Measurements from ENCODE around the gene MAST4. TPM values are rescaled to one million over a fixed set of nuclear protein-coding genes. Genes with fewer than 3 reads are reported as not detected.
"Not testable (repeated sequence)": the region's sequence is repeated elsewhere in the genome, so short reads cannot be mapped to it uniquely, and the experiment has no call there.

Gene MAST4
- total RNA-seq, 1 donor from 2014 or later: 26.8 TPM

DNA sequence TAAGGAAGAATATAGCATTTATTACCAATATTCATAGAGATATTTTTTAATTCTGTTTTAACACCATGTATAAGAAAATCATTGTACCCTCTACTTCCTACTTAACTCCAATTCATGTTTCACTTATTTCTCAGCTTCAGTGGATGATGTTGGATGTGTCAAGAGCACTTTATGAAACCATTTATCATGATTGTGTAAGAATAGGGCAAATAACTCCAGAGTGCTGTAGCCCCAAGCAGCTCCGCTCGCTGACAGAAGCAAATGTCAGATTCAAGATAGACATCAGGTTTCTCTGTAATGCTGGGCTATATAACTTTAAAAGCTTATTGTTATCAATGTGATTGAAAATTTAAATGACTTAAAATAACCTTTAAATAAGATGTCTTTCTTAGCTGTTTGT, 50.4 kb downstream of the MAST4 start:
- no peak for DNase-seq (ENCODE audit: low read depth in 2 of 2)

DNA sequence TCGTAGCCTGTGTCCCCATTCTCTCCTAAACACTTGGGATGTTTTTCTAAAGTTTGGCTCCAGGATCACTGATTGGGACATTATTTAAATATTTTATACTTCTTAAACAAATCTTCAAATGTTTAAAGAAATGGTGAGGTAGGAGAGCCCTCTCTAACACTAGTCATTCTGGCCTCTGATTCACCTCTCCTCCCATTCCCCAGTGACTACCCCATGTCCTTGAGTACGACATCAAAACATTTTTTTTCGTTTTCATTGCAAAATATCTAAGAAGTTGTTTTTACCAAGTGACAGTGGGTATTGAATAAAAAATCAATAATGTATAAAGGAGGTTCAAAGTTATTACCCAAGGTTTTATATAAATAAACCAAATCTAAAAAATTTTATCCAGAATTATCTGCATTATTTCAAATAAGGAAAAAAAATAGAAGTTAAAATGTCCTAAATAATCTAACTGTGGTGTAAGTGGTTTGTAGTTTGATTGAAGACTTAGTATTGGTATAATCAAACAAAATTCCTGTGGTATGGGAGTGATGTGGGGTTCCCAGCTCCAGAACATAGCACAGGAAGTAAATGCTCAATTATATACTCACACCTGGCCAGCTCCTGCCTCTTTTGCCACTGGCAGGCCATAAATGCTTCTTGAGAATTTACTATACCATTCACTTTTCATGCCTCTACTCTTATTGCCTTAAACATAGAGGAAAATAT, 51.1 kb downstream of the MAST4 start:
- DNase-seq (ENCODE audit: low read depth in 2 of 2): no peak

DNA sequence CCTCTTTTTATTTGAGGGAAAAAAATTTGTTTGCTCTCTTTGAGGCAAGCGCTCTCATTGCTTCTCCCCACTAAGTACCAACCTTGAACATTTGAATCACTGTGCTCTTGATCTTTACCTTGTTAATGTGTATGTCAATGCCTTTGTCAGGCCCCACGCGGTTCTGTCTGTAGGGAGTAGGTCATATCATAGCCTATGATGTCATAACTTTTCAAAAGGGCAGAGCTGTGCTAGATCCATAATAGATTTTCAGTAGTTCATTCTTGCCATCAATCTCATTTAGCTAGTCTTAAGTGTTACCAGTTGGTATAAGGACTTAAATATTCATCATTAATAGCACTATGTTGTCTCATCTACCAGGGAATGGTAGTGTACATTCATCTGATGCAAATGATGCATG, 56.6 kb downstream of the MAST4 start:
- DNase-seq (ENCODE audit: low read depth in 2 of 2): no peak

DNA sequence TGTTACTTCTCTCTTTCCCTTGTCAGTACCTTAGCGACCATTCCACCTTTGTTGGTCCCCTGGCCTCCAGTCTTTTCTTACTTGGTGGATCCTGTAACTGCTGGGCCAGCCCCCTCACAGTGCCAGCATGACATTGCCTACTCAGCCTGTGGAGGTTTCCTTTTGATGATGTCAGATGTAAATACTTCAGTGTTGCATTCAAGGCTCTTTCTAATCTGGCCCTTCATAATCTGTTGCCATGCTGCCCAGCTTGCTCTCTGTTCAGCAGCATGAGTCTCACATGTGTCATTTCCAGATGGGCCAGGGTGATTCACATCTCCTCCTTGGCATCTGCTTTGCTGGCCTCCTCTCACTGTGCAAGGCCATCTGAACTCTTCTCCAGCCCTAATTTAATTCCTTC, 57.1 kb downstream of the MAST4 start:
- peak in 1 of 2 donors; percentile 55 for DNase-seq (ENCODE audit: low read depth in 2 of 2)

DNA sequence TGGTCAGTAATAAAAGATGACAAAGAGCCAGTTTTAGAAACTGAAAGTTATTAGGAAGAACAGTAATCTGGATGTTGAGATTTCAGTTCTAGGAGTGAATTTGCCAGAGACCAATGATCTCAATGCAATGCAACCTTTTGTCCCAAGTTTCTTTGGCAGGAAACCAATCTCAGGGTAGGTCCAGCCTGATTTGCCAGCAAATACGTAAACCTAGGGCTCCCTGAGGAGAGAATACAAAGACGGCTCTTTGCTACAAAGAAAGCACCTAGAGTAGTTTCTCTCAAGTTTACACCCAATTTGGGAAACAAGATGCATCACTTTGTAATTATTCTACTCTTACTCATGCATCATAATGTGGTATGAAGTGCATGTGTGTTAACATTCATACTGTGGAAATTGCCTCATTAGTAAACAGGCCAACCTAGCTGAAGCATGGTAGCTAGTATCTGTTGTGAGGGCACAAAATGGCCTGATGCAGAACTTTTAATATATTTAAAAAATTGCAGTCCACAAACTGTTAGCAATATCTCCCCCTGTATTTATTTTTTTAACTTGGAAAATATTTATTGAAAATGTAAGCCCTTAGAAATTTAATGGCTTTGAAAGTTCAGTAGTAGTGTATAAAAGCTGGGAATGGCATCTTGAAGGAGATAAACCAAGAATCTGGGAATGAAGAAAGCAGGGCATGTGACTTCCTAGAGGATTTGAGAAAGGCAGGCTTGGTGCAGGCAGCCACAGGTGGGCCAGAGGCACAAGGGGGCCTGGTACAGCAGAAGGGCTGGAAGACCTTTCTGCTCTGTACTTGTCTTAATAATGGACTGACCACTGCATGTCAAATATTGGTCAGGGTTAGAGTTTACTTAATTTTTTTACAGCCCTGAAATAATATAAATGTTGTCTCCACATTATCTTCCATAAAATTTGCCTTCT, 59.5 kb downstream of the MAST4 start:
- no peak for DNase-seq (ENCODE audit: low read depth in 2 of 2)

DNA sequence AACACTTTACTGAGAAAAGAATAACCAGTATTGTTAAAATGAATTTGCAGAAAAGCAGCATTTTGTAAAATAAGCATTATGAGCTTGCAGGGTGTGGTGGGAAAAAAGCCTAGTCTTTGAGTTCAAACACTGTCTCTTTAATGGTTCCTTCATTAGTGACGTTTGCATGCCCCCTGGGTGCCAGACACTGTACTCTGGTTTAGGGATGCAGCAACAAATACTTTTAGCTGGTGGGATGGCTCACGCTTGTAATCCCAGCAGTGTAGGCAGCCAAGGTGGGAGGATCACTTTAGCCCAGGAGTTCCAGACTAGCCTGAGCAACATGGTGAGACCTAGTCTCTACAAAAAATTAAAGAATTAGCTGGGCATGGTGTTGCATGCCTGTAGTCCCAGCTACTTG, 62.3 kb downstream of the MAST4 start:
- DNase-seq (ENCODE audit: low read depth in 2 of 2): no peak

DNA sequence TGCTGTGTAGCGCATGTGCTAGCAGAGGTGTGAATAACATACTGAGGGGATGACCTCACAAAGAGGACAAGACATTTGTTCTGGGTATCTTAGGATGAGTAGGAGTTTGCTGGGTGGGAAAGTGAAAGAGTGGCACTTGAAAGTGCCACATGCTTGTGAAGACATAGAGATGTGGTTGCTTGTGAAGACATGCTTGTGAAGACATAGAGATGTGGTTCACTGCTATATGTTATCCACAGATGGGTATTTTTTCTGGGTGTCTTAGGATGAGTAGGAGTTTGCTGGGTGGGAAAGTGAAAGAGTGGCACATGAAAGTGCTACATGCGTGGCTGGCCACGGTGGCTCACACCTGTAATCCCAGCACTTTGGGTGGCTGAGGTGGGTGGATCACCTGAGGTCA, 63.6 kb downstream of the MAST4 start:
- DNase-seq (ENCODE audit: low read depth in 2 of 2): no peak

DNA sequence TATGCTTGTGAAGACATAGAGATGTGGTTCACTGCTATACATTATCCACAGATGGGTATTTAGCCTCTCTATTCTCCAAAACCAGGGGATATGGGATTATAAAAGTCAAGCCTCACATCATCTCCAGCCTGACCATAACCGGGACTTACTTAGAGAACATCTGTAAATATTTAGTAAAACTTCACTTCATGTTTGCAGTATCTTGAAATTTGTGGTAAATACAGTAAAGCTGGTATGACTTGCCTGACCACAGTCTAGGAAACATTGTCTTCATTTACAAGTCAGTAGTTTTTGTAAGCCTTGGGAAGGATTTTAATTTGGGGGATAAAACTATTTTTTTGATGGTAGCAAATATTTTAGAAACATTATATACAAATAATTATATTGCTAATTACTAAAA, 64.2 kb downstream of the MAST4 start:
- DNase-seq (ENCODE audit: low read depth in 2 of 2): no peak

DNA sequence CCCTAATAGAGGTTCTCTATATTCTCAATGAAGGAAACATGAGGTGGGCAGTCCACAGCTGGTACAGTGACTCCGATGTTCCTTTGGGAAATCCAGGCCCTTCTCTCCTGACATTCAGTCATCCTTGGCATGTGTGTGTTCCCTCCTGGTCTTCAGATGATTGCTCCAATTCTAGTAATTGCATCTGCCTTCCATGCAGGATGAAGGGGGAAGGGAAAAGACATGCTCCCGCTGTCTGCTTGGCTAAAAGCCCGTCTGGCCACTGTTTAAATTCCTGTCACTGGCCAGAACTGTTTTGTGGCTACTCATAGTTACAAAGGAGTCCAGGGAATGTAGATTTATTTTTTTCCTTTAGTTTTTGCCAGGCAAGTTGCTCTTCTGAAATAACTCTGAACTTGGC, 65.0 kb downstream of the MAST4 start:
- DNase-seq (ENCODE audit: low read depth in 2 of 2): no peak

DNA sequence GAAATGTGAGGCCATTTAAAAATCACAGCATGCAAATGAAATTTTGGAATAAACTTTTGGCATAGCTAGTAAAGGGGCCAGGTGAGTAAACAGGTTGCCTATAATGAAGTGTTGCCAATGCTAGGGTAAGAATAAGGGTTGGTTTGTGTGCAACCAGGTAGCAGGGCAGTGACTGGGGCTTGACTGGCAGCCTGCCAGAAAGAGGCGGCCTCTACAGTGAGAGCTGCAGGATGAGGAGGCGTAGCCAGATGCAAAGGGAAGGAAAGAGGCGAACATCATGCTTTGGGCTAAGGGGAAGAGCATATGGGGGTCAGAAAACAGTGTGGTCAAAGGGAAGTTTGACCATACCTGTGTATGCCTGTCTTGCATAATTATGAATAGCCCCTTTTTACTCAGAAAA, 70.6 kb downstream of the MAST4 start:
- DNase-seq (ENCODE audit: low read depth in 2 of 2): peak in 1 of 2 donors; percentile 3

DNA sequence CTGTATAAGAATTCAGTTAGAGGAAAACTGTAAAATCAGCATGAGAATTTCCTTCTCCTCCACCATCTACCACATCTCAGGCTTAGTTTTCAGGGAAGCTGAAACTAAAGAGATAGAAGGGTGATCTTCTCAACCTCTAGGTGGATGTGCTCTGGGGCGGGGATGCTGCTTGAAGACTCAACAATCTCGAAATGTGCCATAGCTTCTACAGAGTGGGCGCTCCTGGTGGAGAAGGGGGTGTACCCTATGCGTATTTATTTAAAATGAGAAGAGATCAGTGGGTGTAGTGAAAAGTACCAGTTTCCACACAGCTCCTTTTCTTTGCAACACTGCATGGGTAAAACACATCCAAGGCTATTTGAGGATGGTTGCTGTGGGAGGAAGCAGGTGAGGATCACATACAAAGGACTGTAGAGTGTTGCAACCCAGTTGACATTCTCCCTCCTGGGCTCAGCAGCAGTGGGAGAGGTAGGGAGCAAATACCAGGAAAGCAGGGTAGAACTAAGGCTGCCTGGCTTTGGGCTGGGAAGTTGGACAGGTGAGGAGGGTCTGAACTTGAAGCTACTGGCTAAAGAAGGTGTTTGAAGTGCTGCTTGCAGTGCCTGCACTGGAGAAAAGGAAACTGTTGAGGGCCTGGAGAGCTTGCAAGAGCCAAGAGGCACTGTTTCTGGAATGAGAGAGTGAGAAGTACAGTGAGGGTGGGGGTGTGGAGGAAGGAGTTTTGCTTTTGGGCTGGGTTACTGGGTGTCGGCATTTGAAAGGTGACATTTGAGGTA, 73.1 kb downstream of the MAST4 start:
- DNase-seq (ENCODE audit: low read depth in 2 of 2): no peak

DNA sequence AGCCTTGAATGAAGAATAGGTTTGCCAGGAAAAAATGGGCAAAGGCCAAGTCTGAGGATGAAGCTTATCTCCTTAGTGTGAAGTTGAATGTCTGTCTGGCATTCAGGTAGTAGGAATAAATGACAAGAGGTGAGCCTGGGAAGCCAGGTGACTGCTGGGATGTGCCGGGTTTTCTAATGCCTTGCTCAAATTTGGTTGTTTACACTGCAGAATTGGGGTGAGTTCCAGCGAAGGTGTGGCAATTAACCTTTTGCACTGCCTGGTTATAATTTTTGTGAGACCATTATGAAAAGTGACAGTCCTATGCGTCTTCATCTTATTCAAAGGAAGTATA, 73.6 kb downstream of the MAST4 start:
- DNase-seq (ENCODE audit: low read depth in 2 of 2): no peak

DNA sequence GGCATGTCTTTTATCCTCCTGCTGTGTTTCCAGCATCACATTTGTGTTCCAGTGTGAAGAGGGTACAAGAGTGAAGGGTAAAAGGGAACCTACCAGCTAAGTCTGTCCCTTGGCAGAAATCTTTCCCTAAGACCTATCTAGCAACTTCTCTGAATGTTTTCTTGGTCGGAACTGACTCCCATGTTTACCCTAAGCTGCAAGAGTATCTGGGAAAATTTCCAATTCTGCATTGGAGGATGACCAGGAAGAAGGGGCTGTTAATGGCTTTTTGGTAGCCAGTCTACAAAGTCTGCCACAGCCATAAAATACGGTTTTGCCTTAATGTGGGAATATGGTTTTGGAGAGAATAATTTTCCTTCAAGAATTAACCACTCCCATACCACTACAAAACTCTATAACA, 75.1 kb downstream of the MAST4 start:
- no peak for DNase-seq (ENCODE audit: low read depth in 2 of 2)

DNA sequence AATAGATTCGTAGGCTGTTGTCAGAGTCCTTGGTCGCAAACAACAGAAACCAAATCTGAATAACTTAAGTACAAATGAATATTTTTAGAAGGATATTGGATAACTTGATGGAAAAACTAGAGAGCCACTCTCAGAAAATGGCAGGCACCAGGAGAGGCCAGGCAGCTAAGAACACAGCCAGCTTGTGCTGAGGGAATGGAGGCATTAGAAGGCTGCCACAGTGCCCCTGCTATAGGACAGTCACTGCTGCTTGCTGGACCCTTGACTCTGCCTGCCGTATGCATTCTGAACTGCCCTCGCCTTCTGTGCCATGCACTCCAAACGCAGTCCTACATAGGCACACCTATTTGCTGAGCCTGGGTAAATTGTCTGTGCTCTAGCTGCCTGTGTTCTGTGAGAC, 78.6 kb downstream of the MAST4 start:
- no peak for DNase-seq (ENCODE audit: low read depth in 2 of 2)

DNA sequence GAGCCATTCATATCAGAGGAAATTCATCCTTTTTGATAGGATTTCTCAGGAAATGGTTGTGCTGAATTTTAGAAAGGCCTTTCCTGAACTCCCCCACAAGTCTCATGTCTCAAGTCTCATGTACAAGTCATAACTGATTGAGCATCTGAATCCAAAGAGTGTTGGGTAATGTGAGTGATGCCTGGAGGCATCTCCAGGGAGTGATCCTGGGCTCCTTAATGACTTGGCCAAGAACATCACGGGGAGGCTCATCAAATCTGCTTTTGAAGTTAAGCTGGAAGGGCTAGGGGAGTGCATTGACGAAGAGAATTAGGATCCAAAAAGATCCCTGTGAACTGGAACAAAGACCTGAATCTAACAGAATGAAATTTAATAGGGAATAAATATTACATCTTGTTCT, 79.2 kb downstream of the MAST4 start:
- no peak for DNase-seq (ENCODE audit: low read depth in 2 of 2)

DNA sequence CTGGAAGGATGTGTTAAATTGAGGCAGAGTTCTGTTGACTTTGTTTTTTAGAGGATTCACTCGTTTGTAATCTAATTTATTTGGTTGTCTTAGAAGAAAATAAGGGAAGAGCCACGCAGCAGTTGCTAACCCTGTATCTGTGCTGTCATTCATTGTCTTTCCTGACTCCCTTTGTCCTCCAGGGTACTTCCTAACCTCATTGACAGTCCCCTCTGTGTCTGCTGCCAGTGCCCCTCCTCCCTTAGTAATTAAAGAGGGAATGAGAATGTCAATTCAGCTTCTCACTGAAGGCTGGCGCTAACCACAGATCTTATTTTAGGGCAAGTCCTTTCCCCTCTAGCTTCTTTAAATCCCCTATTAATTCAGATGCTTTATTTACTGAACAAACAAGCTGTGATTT, 84.0 kb downstream of the MAST4 start:
- no peak for DNase-seq (ENCODE audit: low read depth in 2 of 2)

DNA sequence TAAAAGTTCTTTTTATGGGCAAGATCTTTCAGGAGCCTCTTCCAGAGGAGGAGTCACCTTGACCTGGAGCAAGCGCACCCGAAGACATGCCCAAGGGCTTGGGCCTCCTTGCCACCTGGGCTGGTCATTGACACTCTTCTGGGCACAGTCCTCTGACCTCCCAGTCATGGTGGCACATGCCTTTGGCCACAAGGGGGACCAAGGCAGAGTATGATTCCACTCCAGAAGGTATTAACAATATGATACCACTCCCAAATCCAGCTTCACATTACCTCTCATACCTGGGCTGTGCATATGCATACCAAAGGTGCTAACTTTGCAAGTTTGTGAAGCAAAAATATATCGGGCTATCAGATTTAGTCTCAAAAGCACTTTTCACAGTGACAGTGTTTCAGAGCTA, 84.6 kb downstream of the MAST4 start:
- DNase-seq (ENCODE audit: low read depth in 2 of 2): no peak

DNA sequence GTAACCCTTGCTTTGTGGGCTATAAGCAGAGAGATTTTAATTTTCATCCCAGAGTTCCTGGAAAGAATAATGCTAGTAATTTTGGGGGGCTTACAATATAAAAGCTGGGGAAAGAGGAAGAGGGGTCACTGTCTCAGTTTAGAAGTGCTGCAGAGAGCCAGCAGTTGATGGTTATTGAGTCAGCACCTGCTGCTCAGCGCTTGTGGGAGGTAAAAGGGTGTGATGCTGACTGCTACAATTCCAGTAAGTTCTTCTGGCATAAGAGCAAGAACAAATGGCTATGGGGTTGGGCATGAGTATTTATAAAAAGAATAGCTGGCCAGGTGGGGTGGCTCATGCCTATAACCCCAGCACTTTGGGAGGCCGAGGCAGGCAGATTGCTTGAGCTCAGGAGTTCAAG, 88.5 kb downstream of the MAST4 start:
- DNase-seq (ENCODE audit: low read depth in 2 of 2): no peak

DNA sequence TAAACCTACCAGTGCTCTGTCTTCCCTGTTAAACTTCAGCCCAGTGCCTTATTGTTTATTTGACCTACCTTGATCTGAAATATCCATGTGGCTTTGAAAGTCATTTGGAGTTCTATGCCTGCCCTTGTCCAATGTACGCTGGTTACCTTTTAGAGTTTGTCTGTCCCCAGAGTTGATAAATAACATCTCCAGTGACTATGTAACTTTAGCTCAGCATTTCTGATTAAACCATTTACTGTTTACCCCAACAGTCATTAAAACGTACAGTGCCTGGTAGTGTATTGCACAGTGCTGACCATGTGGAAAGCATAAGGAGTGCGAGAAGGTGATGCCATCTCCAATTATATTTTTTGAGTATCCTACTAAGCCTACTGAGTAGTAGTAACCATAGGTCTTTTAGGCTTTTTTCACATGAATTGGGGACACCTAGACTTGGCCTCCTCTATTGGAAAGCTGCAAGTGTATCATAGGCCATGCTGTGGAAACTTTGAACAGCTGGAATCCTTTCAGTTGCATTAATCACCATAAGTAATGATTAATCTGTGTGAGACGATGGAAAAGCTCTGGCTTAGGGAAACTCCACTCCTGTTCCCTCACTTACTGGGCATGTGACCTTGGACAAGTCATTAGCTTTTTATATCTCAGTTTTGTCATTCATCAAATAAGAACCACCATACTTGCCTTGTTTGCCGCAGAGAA, 93.5 kb downstream of the MAST4 start:
- no peak for DNase-seq (ENCODE audit: low read depth in 2 of 2)

DNA sequence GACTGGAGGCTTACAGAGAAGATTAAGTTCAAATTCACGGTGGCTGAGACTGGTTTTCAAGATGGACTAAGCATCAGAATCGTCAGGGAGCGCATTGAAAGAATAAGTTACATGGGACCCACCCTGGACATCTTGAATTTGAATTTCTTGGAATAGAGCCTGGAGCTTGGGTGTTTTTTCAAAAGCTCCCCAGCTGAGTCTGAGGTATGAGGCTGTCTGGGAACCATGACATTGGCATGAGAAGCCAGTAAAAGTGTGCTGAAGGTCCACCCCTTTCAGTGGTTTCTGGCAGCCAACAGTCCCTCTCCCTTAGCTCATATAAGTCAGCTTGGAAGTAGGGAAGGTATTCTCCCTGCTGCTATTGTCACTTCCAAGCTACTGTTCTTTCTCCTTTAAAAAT, 97.8 kb downstream of the MAST4 start:
- DNase-seq (ENCODE audit: low read depth in 2 of 2): no peak

DNA sequence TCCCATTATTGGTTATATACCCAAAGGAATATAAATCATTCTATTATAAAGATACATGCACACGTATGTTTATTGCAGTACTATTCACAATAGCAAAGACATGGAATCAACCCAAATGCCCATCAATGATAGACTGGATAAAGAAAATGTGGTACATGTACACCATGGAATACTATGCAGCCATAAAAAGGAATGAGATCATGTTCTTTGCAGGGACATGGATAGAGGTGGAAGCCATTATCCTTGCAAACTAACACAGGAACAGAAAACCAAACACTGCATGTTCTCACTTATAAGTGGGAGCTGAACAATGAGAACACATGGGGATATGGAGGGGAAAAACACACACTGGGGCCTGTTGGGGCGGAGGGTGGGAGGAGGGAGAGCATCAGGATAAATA, 99.6 kb downstream of the MAST4 start:
- not testable (repeated sequence) for DNase-seq (ENCODE audit: low read depth in 2 of 2)

Data from lung microvascular endothelial cell (primary cell).